Parathyroid adenoma (tissue), 2 donors: Measurements from ENCODE around the gene KIF26A.

Experiments used
- H2AFZ ChIP-seq: fragments of 300-600 bp; sonication (generic); one replicate; pipeline ENCODE4 v1.7.0; 2017; ENCODE audit warnings: antibody characterized with exemption, mild to moderate bottlenecking
- H3K27ac ChIP-seq: fragments of 300-600 bp; sonication (generic); one replicate; pipeline ENCODE4 v1.7.0; 2017
- H3K27me3 ChIP-seq: fragments of 300-600 bp; sonication (generic); one replicate; pipeline ENCODE4 v1.7.0; 2017; ENCODE audit warnings: low read length; ENCODE audit not compliant: control insufficient read depth, insufficient read depth
- H3K36me3 ChIP-seq: fragments of 300-600 bp; sonication (generic); one replicate; pipeline ENCODE4 v1.7.0; 2017; ENCODE audit warnings: low read length; ENCODE audit not compliant: control insufficient read depth, insufficient read depth
- H3K4me1 ChIP-seq: fragments of 300-600 bp; sonication (generic); one replicate; pipeline ENCODE4 v1.7.0; 2017; ENCODE audit warnings: control low read depth
- H3K4me2 ChIP-seq: fragments of 300-600 bp; sonication (generic); one replicate; pipeline ENCODE4 v1.7.0; 2017; ENCODE audit warnings: low read length
- H3K4me3 ChIP-seq: fragments of 300-600 bp; sonication (generic); one replicate; pipeline ENCODE4 v1.7.0; 2017; ENCODE audit warnings: low read depth, low read length
- H3K79me2 ChIP-seq: fragments of 300-600 bp; sonication (generic); one replicate; pipeline ENCODE4 v1.7.0; 2017; ENCODE audit warnings: control low read depth
- H3K9ac ChIP-seq: fragments of 300-600 bp; sonication (generic); one replicate; pipeline ENCODE4 v1.7.0; 2017; ENCODE audit warnings: mild to moderate bottlenecking
- H3K9me3 ChIP-seq: fragments of 300-600 bp; sonication (generic); one replicate; pipeline ENCODE4 v1.7.0; 2017; ENCODE audit warnings: low read length; ENCODE audit not compliant: control insufficient read depth
- TF ChIP-seq, protein P1 (sequence below): fragments of 300-600 bp; sonication (generic); IDR thresholded peaks from one replicate; pipeline ENCODE4 v1.7.0; 2017; ENCODE audit warnings: antibody characterized with exemption, mild to moderate bottlenecking
- donor health status: primary hyperparathyroidism.

KIF26A gene

GRCh38 chr14:104105071-104105821 is 33.1 kb upstream of the KIF26A start:
- H3K4me2 ChIP-seq, result no peak overlapping the region
- no peaks in the 10 kb centered on the region for H3K27me3 ChIP-seq
- no peak overlapping the region for H2AFZ ChIP-seq
- no peak overlapping the region for H3K4me3 ChIP-seq
- H3K9ac ChIP-seq, result no peak overlapping the region
- TF ChIP-seq, protein P1, sequence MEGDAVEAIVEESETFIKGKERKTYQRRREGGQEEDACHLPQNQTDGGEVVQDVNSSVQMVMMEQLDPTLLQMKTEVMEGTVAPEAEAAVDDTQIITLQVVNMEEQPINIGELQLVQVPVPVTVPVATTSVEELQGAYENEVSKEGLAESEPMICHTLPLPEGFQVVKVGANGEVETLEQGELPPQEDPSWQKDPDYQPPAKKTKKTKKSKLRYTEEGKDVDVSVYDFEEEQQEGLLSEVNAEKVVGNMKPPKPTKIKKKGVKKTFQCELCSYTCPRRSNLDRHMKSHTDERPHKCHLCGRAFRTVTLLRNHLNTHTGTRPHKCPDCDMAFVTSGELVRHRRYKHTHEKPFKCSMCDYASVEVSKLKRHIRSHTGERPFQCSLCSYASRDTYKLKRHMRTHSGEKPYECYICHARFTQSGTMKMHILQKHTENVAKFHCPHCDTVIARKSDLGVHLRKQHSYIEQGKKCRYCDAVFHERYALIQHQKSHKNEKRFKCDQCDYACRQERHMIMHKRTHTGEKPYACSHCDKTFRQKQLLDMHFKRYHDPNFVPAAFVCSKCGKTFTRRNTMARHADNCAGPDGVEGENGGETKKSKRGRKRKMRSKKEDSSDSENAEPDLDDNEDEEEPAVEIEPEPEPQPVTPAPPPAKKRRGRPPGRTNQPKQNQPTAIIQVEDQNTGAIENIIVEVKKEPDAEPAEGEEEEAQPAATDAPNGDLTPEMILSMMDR, result no peak
- H3K9me3 ChIP-seq, result no peaks in the 10 kb centered on the region
- no peak overlapping the region for H3K27ac ChIP-seq
- no peaks in the 10 kb centered on the region for H3K79me2 ChIP-seq
- H3K4me1 ChIP-seq, result peaks cover 5% of the 10 kb centered on the region
- H3K36me3 ChIP-seq, result no peaks in the 10 kb centered on the region

- H3K36me3 ChIP-seq, result no peaks in the 10 kb centered on the region
- H3K4me3 ChIP-seq, result no peak overlapping the region
- H3K27ac ChIP-seq, result no peak overlapping the region
Measured at GRCh38 chr14:104105822-104106470, 32.4 kb upstream of the KIF26A start.

GRCh38 chr14:104106471-104106991 is 31.9 kb upstream of the KIF26A start:
- Histone ChIP-seq H3K36me3 (no peaks in the 10 kb centered on the region), H2AFZ (no peak overlapping the region), H3K4me3 (no peak overlapping the region), H3K9me3 (no peaks in the 10 kb centered on the region), H3K4me1 (peaks cover 5% of the 10 kb centered on the region), H3K9ac (no peak overlapping the region), H3K27me3 (no peaks in the 10 kb centered on the region), H3K79me2 (no peaks in the 10 kb centered on the region), H3K27ac (no peak overlapping the region), H3K4me2 (no peak overlapping the region)
- TF ChIP-seq, protein P1, result no peak

More at GRCh38 chr14:104105822-104106470, 32.4 kb upstream of the KIF26A start:
- no peaks in the 10 kb centered on the region for H3K9me3 ChIP-seq
- H3K9ac ChIP-seq, result no peak overlapping the region
- H3K4me1 ChIP-seq, result peaks cover 5% of the 10 kb centered on the region
- TF ChIP-seq, protein P1, result no peak
- H2AFZ ChIP-seq, result no peak overlapping the region
- no peaks in the 10 kb centered on the region for H3K27me3 ChIP-seq
- no peak overlapping the region for H3K4me2 ChIP-seq
- H3K79me2 ChIP-seq, result no peaks in the 10 kb centered on the region

GRCh38 chr14:104107101-104107581 is 31.2 kb upstream of the KIF26A start:
- Histone ChIP-seq H3K79me2 (no peaks in the 10 kb centered on the region), H3K27me3 (no peaks in the 10 kb centered on the region), H3K36me3 (no peaks in the 10 kb centered on the region), H3K27ac (no peak overlapping the region), H2AFZ (no peak overlapping the region), H3K4me1 (peaks cover 5% of the 10 kb centered on the region), H3K4me2 (no peak overlapping the region), H3K9me3 (no peaks in the 10 kb centered on the region), H3K4me3 (no peak overlapping the region), H3K9ac (no peak overlapping the region)
- TF ChIP-seq, protein P1, result no peak
